PC-3 (cell line): ENCODE results near the gene ZNF106. TPM values are rescaled to one million over a fixed set of nuclear protein-coding genes. Genes with fewer than 3 reads are reported as not detected.

Experiments used
- ATAC-seq: fragments of 200-7000 bp; cut with Tn5 transposase; 2 replicates; pipeline ENCODE4 v1.9.1; 2020; ENCODE audit warnings: mild to moderate bottlenecking, moderate library complexity
- BruUV-seq: library from RNA; stranded (reverse); fragments of 400-500 nt; replicated peaks from 2 replicates; lab custom pipeline; 2021; lab: Mats Ljungman, UMichigan
- CTCF ChIA-PET: fragments of 300-600 bp; sonication (Branson Sonifier 250); formaldehyde crosslinking; loops from one replicate; lab custom pipeline; 2022; ENCODE audit warnings: antibody characterized with exemption; lab: Charles Lee
- POLR2A ChIA-PET: fragments of 300-600 bp; sonication (Branson Sonifier 250); formaldehyde crosslinking; loops from one replicate; lab custom pipeline; 2022; ENCODE audit warnings: antibody characterized with exemption; ENCODE audit not compliant: unreplicated experiment; lab: Charles Lee
- DNase-seq: peaks from one replicate; pipeline ENCODE4 v3.0.0-alpha.2; 2015
- H2AFZ ChIP-seq: fragments of 300-600 bp; sonication (generic); 2 replicates; pipeline ENCODE4 v1.6.0; 2016; ENCODE audit warnings: antibody characterized with exemption, low read length
- H3F3A ChIP-seq: fragments of 300-600 bp; sonication (generic); one replicate; pipeline ENCODE4 v1.6.0; 2017; ENCODE audit warnings: antibody characterized with exemption, low read length, control low read depth, mild to moderate bottlenecking; ENCODE audit not compliant: unreplicated experiment
- H3K27ac ChIP-seq: fragments of 300-600 bp; sonication (generic); 2 replicates; pipeline ENCODE4 v1.5.1; 2016; ENCODE audit warnings: mild to moderate bottlenecking, low read length
- H3K27me3 ChIP-seq: fragments of 300-600 bp; sonication (generic); 2 replicates; pipeline ENCODE4 v1.6.1; 2016; ENCODE audit warnings: low read length, mixed read lengths
- H3K36me3 ChIP-seq: fragments of 300-600 bp; sonication (generic); 2 replicates; pipeline ENCODE4 v1.6.1; 2016; ENCODE audit warnings: low read depth, mixed run types, low read length, mixed read lengths
- H3K4me1 ChIP-seq: fragments of 300-600 bp; sonication (generic); 2 replicates; pipeline ENCODE4 v1.5.1; 2016; ENCODE audit warnings: low read length; ENCODE audit not compliant: insufficient read depth
- H3K4me2 ChIP-seq: fragments of 300-600 bp; sonication (generic); 2 replicates; pipeline ENCODE4 v1.6.0; 2016; ENCODE audit warnings: low read length
- H3K4me3 ChIP-seq: fragments of 300-600 bp; sonication (generic); 2 replicates; pipeline ENCODE4 v1.5.1; 2016; ENCODE audit warnings: mild to moderate bottlenecking, low read length, mixed read lengths
- H3K79me2 ChIP-seq: fragments of 300-600 bp; sonication (generic); 2 replicates; pipeline ENCODE4 v1.6.1; 2017; ENCODE audit warnings: low read length, mixed read lengths
- H3K9ac ChIP-seq: fragments of 300-600 bp; sonication (generic); 2 replicates; pipeline ENCODE4 v1.6.0; 2016; ENCODE audit warnings: mild to moderate bottlenecking, low read length
- H3K9me2 ChIP-seq: fragments of 300-600 bp; sonication (generic); replicated peaks from 2 replicates; pipeline ENCODE4 v1.6.1; 2016; ENCODE audit warnings: mixed run types, low read length, mixed read lengths
- H3K9me3 ChIP-seq: fragments of 300-600 bp; sonication (generic); 2 replicates; pipeline ENCODE4 v1.6.1; 2016; ENCODE audit warnings: low read length, mixed read lengths
- H4K20me1 ChIP-seq: fragments of 300-600 bp; sonication (generic); 2 replicates; pipeline ENCODE4 v1.6.1; 2016; ENCODE audit warnings: low read length, mixed read lengths
- CTCF ChIP-seq: fragments of 300-600 bp; sonication (generic); conservative IDR thresholded peaks from 2 replicates; pipeline ENCODE4 v1.5.1; 2017; ENCODE audit warnings: antibody characterized with exemption, low read depth, mild to moderate bottlenecking, low read length
- EZH2 ChIP-seq: fragments of 300-600 bp; sonication (generic); IDR thresholded peaks from one replicate; pipeline ENCODE4 v1.6.1; 2017; ENCODE audit warnings: antibody characterized with exemption, mild to moderate bottlenecking, low read length; ENCODE audit not compliant: unreplicated experiment
- EZH2phosphoT487 ChIP-seq: fragments of 300-600 bp; sonication (generic); IDR thresholded peaks from 2 replicates; pipeline ENCODE4 v1.6.1; 2018; ENCODE audit warnings: mild to moderate bottlenecking, antibody characterized with exemption, low read length, borderline replicate concordance
- intact Hi-C: fragments of 100-400 bp; cut with micrococcal nuclease; formaldehyde crosslinking; loops from 2 replicates; pipeline ENCODE4 v1.9.0; 2023
- total RNA-seq: library from RNA; depleted of rRNA; stranded (reverse); fragments of >200 nt; gene quantifications from 2 replicates; pipeline ENCODE4 v1.2.3, GENCODE V29; 2014

ZNF106 gene
- total RNA-seq, 1 experiment from 2014 or later: 25.6 TPM

- H3K4me3 ChIP-seq: no peak overlapping the region
- no peaks in the 10 kb centered on the region for H3F3A ChIP-seq
- H2AFZ ChIP-seq: no peak overlapping the region
- H3K4me2 ChIP-seq: no peak overlapping the region
- ChIA-PET CTCF (no interaction called here), POLR2A (no interaction called here)
- no peak for ATAC-seq
- intact Hi-C loops: no loop called here
- no peak overlapping the region for H3K9ac ChIP-seq
- 0 out of 2 replicates have a peak, but pooled peaks cover 8% of the 10 kb centered on the region for H3K4me1 ChIP-seq
- TF ChIP-seq EZH2phosphoT487 (no peak), EZH2 (no peak), CTCF (no peak)
- H3K9me3 ChIP-seq: no peaks in the 10 kb centered on the region
- BruUV-seq: no TSS peak
- no peak for DNase-seq
- no peaks in the 10 kb centered on the region for H3K36me3 ChIP-seq
- no peak overlapping the region for H3K27ac ChIP-seq
- H3K9me2 ChIP-seq: no peaks in the 10 kb centered on the region
- no peaks in the 10 kb centered on the region for H4K20me1 ChIP-seq
- H3K27me3 ChIP-seq: no peaks in the 10 kb centered on the region
- H3K79me2 ChIP-seq: no peaks in the 10 kb centered on the region
Measured at GRCh38 chr15:42375252-42375651, 115.7 kb downstream of the ZNF106 start.

- no peak for DNase-seq
- Histone ChIP-seq H3K4me1 (0 out of 2 replicates have a peak, but pooled peaks cover 8% of the 10 kb centered on the region), H3K9ac (no peak overlapping the region), H3K9me3 (no peaks in the 10 kb centered on the region), H3K36me3 (no peaks in the 10 kb centered on the region), H2AFZ (no peak overlapping the region), H3K4me3 (no peak overlapping the region), H4K20me1 (no peaks in the 10 kb centered on the region), H3K27me3 (no peaks in the 10 kb centered on the region), H3K27ac (no peak overlapping the region), H3K79me2 (no peaks in the 10 kb centered on the region), H3K4me2 (no peak overlapping the region), H3K9me2 (no peaks in the 10 kb centered on the region), H3F3A (no peaks in the 10 kb centered on the region)
- BruUV-seq: no TSS peak
- intact Hi-C loops: loop anchor here (5.0 kb wide), 1 partner anchor 308 kb away; no protein-coding TSS in a partner anchor
- ChIA-PET POLR2A (no interaction called here), CTCF (interaction anchor here (0.6 kb wide), 1 partner anchor 10 kb away, joined by 13 read pairs; no protein-coding TSS in a partner anchor)
- TF ChIP-seq EZH2phosphoT487: no peak
- no peak for TF ChIP-seq EZH2
- TF ChIP-seq CTCF: no peak
- no peak for ATAC-seq
Measured at GRCh38 chr15:42374810-42375209, 116.1 kb downstream of the ZNF106 start.

GRCh38 chr15:42373936-42374335, 117.0 kb downstream of the ZNF106 start:
- H3K27ac ChIP-seq: no peak overlapping the region
- H2AFZ ChIP-seq: no peak overlapping the region
- no peaks in the 10 kb centered on the region for H3F3A ChIP-seq
- 0 out of 2 replicates have a peak, but pooled peaks cover 8% of the 10 kb centered on the region for H3K4me1 ChIP-seq
- ATAC-seq (no peak), DNase-seq (no peak)
- no TSS peak for BruUV-seq
- no peaks in the 10 kb centered on the region for H3K27me3 ChIP-seq
- POLR2A ChIA-PET: no interaction called here
- no peak overlapping the region for H3K4me2 ChIP-seq
- H3K36me3 ChIP-seq: no peaks in the 10 kb centered on the region
- intact Hi-C loops: loop anchor here (5.0 kb wide), 1 partner anchor 307 kb away; no protein-coding TSS in a partner anchor
- no peaks in the 10 kb centered on the region for H3K9me2 ChIP-seq
- CTCF ChIA-PET: interaction anchor here (0.6 kb wide), 1 partner anchor 11 kb away, joined by 13 read pairs; no protein-coding TSS in a partner anchor
- H3K79me2 ChIP-seq: no peaks in the 10 kb centered on the region
- no peak overlapping the region for H3K4me3 ChIP-seq
- H3K9me3 ChIP-seq: no peaks in the 10 kb centered on the region
- TF ChIP-seq CTCF (no peak), EZH2 (no peak), EZH2phosphoT487 (no peak)
- H3K9ac ChIP-seq: no peak overlapping the region
- H4K20me1 ChIP-seq: no peaks in the 10 kb centered on the region
